Choroid plexus epithelial cell (primary cell): Measurements from ENCODE around the gene NRGN.

Experiments used
- DNase-seq: peaks from one replicate; pipeline ENCODE4 v3.0.0-alpha.2; 2010; ENCODE audit warnings: low read depth
- H3K4me3 ChIP-seq: 2 replicates; pipeline ENCODE4 v1.5.1; 2011; ENCODE audit warnings: low read depth, mild to moderate bottlenecking, control low read depth, low read length, moderate library complexity
- CTCF ChIP-seq: conservative IDR thresholded peaks from 2 replicates; pipeline ENCODE4 v1.5.1; 2011; ENCODE audit warnings: low read depth, mild to moderate bottlenecking, control low read depth, inconsistent platforms, low read length, moderate library complexity

NRGN gene

GRCh38 chr11:124760806-124761205 is 21.1 kb downstream of the NRGN start:
- TF ChIP-seq CTCF: no peak
- H3K4me3 ChIP-seq: no peak overlapping the region
- DNase-seq: no peak

DNA sequence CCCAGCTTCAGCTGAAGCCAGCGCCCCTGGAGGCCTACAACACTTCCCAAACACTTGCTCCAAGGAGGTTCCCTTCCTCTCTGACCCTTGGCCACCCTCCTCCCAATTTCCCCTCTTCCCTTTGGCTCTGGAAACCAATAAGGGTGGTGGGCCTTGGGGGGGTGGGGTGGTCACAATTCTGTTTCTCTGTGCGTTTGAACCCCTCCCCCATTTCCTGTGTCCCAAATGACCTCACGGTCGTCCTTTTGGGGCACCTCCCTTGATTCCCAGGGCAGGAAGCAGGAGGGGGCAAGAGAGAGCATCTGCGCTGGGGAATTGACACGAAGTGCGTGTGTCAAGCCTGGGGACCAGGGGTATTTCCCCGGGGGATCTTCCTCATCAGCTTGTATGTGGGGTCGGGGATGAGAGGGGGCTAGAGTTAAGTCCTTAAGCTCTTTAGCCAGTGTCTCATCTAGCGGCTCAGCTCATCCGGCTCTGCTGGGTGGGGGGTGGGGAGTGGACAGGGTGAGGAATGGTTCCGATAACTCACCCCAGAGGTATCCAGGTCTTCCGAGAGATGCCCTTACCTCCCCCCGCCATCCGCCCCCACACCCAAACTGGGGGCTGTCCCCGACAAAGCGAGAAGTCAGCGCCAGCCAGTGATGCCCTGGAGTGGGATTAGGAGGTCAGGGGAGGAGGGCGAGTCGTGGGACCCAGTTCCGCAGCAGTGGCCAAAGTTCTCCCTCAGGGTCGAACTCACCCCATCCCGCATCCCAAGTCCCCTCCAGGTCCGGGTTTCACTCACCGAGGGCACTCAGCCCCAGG is 21.8 kb downstream of the NRGN start:
- no peak overlapping the region for H3K4me3 ChIP-seq
- no peak for TF ChIP-seq CTCF
- DNase-seq: no peak

- no peak for TF ChIP-seq CTCF
- no peak for DNase-seq
- peak within 1 kb of the TSS; percentile 55 for H3K4me3 ChIP-seq
Observed at GRCh38 chr11:124762105-124762623, 22.4 kb downstream of the NRGN start, which contains the start of gene ESAM. Gene ESAM, minus strand, starts transcription at chr11:124762290. Its CDS starts 136 bp downstream, at chr11:124762154.

GRCh38 chr11:124762624-124763155 is 22.9 kb downstream of the NRGN start:
- peak overlapping the region; percentile 55 for H3K4me3 ChIP-seq
- DNase-seq: no peak
- no peak for TF ChIP-seq CTCF

- peak overlapping the region; percentile 55 for H3K4me3 ChIP-seq
- peak; percentile 76 for DNase-seq
- peak; percentile 87 for TF ChIP-seq CTCF
Observed at GRCh38 chr11:124763156-124763947, 23.6 kb downstream of the NRGN start.

- DNase-seq: no peak
- H3K4me3 ChIP-seq: no peak overlapping the region
- no peak for TF ChIP-seq CTCF
Observed at GRCh38 chr11:124766156-124766555, 26.4 kb downstream of the NRGN start.
